Breast epithelium (tissue), 3 donors: ENCODE data around the gene CMTM4.

ENCODE experiments used
- POLR2A ChIP-seq: fragments of 450-650 bp; IDR thresholded peaks from one replicate; pipeline ENCODE4 v1.6.1; 2016; ENCODE audit warnings: antibody characterized with exemption, mild to moderate bottlenecking, moderate library complexity
- TF ChIP-seq, protein P1 (sequence below), 3 donors: fragments of 450-650 bp; IDR thresholded peaks; one replicate each; pipeline ENCODE4 v1.5.1; 2016 to 2017; ENCODE audit warnings: antibody characterized with exemption in 3 of 3, mild to moderate bottlenecking in 3 of 3, moderate library complexity in 3 of 3

DNA sequence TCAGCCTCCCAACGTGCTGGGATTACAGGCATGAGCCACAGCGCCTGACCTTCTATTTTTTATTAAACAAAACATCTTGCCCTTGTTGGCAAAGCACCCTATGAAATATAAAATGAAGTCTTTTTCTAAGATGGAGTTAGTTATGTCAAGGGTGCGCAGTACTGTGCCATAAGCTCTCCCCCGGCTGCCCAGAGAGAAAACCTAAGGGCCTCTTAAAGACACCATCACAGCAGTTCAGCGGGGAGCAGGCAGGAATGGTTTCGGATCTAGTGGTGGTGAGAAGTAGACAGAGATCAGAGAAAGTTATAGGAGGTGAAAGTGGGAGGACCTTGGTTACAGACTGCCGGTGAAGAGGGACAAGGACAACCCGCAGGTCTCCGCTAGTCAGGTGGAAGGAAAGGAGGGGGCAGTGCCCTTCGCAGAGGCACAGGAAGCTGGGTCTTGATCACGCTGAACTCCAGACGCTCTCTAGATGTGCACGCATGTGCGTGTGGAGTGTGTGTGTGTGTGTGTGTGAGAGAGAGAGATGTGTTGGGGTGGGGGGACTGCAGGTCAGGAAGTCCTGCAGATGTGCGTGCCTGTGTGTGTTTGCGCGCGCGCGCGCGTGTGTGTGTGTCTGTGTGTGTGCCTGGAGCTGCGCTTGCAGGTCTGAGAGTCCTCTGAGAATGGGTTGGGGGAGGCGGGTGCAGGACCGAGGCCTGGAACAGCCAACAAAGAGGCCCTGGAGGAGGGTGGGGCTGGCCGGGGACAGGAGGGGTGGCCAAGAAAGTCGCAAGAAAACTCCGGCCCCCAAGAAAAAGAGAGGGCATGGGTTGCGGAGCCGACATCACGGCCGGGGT, 92.8 kb downstream of the CMTM4 start:
- TF ChIP-seq, protein P1, sequence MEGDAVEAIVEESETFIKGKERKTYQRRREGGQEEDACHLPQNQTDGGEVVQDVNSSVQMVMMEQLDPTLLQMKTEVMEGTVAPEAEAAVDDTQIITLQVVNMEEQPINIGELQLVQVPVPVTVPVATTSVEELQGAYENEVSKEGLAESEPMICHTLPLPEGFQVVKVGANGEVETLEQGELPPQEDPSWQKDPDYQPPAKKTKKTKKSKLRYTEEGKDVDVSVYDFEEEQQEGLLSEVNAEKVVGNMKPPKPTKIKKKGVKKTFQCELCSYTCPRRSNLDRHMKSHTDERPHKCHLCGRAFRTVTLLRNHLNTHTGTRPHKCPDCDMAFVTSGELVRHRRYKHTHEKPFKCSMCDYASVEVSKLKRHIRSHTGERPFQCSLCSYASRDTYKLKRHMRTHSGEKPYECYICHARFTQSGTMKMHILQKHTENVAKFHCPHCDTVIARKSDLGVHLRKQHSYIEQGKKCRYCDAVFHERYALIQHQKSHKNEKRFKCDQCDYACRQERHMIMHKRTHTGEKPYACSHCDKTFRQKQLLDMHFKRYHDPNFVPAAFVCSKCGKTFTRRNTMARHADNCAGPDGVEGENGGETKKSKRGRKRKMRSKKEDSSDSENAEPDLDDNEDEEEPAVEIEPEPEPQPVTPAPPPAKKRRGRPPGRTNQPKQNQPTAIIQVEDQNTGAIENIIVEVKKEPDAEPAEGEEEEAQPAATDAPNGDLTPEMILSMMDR (IDR thresholded peaks at IDR 0.05), result no peak
- no peak for TF ChIP-seq POLR2A
